GM12878 (cell line): ENCODE measurements around the gene ACTR10. TPM values are rescaled to one million over a fixed set of nuclear protein-coding genes. Genes with fewer than 3 reads are reported as not detected.

Experiments used
- BCL11A ChIP-seq: IDR thresholded peaks from 2 replicates; pipeline ENCODE4 v1.6.1; 2011; ENCODE audit warnings: low read depth, low read length
- CBX3 ChIP-seq: fragments of 200-600 bp; sonication (generic); IDR thresholded peaks from 2 replicates; pipeline ENCODE4 v1.6.1; 2016; ENCODE audit warnings: low read depth, borderline replicate concordance
- CBX5 ChIP-seq: sonication (generic); IDR thresholded peaks from 2 replicates; pipeline ENCODE4 v1.6.1; 2016; ENCODE audit warnings: low read depth, moderate library complexity, mild to moderate bottlenecking, inconsistent platforms
- HDAC6 ChIP-seq: fragments of 200-600 bp; sonication (generic); IDR thresholded peaks from one replicate; pipeline ENCODE4 v1.8.0; 2017; ENCODE audit warnings: antibody characterized with exemption; ENCODE audit not compliant: unreplicated experiment
- IKZF2 ChIP-seq, 2 experiments: fragments of 450-650 bp; IDR thresholded peaks; 2 replicates each; pipeline ENCODE4 v1.6.1; 2017; ENCODE audit warnings: mild to moderate bottlenecking in 2 of 2, moderate library complexity in 2 of 2
- LARP7 ChIP-seq: fragments of 450-650 bp; IDR thresholded peaks from 2 replicates; pipeline ENCODE4 v1.6.1; 2017; ENCODE audit warnings: mild to moderate bottlenecking
- SMAD1 ChIP-seq: fragments of 450-650 bp; IDR thresholded peaks from 2 replicates; pipeline ENCODE4 v1.6.1; 2018; ENCODE audit warnings: mild to moderate bottlenecking, low read depth; ENCODE audit not compliant: partially characterized antibody
- SPI1 ChIP-seq: IDR thresholded peaks from 2 replicates; pipeline ENCODE4 v1.6.1; 2011; ENCODE audit warnings: low read depth, mild to moderate bottlenecking, low read length, moderate library complexity, borderline replicate concordance; ENCODE audit not compliant: insufficient read depth
- SUPT20H ChIP-seq: IDR thresholded peaks from 2 replicates; pipeline ENCODE4 v1.6.1; 2011; ENCODE audit warnings: low read depth, mild to moderate bottlenecking, low read length, moderate library complexity, borderline replicate concordance; ENCODE audit not compliant: control insufficient read depth
- TARDBP ChIP-seq: IDR thresholded peaks from 2 replicates; pipeline ENCODE4 v1.6.1; 2016; ENCODE audit warnings: borderline replicate concordance
- ZNF207 ChIP-seq: fragments of 450-650 bp; IDR thresholded peaks from 2 replicates; pipeline ENCODE4 v1.6.1; 2014; ENCODE audit warnings: antibody characterized with exemption, mild to moderate bottlenecking, borderline replicate concordance
- polyA plus RNA-seq, 11 experiments: library from polyadenylated mRNA; depleted of rRNA in 4 of 11; unstranded in 6 of 11; stranded (reverse) in 5 of 11; fragments of >200 nt; fragmentation: Nextera tagmentation in 4 of 11; fragmentation: Illumina TruSeq in 1 of 11; extraction: Ambion mirVana in 4 of 11; extraction: Trizol in 1 of 11; gene quantifications; 1 replicate in 1 of 11; 2 replicates in 10 of 11; pipeline versions ENCODE4 v1.2.1 to v1.2.3, GENCODE V29; 2011 to 2016; ENCODE audit warnings: inconsistent platforms in 2 of 11, missing spikeins in 2 of 11, low read depth in 1 of 11
- total RNA-seq, 4 experiments: library from RNA; depleted of rRNA in 3 of 4; stranded (reverse); fragments of >200 nt in 3 of 4; fragmentation: Illumina TruSeq in 1 of 4; extraction: Trizol in 1 of 4; gene quantifications; 2 replicates each; pipeline versions ENCODE4 v1.2.1 to v1.2.3, GENCODE V29; 2013 to 2021
- TF ChIP-seq, protein P1 (sequence below): fragments of 450-650 bp; IDR thresholded peaks from 2 replicates; pipeline ENCODE4 v1.6.1; 2018; ENCODE audit warnings: mild to moderate bottlenecking, low read depth, moderate library complexity; ENCODE audit not compliant: partially characterized antibody
- TF ChIP-seq, protein P2 (sequence below): fragments of 450-650 bp; conservative IDR thresholded peaks from 2 replicates; pipeline ENCODE4 v1.6.1; 2017; ENCODE audit warnings: mild to moderate bottlenecking, moderate library complexity
- TF ChIP-seq, protein P3 (sequence below): fragments of 450-650 bp; IDR thresholded peaks from 2 replicates; pipeline ENCODE4 v1.6.1; 2017; ENCODE audit warnings: antibody characterized with exemption, mild to moderate bottlenecking, moderate library complexity
- TF ChIP-seq, protein P4 (sequence below): IDR thresholded peaks from 2 replicates; pipeline ENCODE4 v1.6.1; 2011; ENCODE audit warnings: low read depth, low read length, improper control_type of control experiment, borderline replicate concordance
- TF ChIP-seq, protein P5 (sequence below): IDR thresholded peaks from 2 replicates; pipeline ENCODE4 v1.6.1; 2012; ENCODE audit warnings: mild to moderate bottlenecking, low read depth, low read length

Gene ACTR10
- total and polyA plus RNA-seq, 10 of the 15 experiments (the other 5 are each of a cell fraction or from before 2014, with no cell fraction given), result 26.0 to 74.3 (median 38.9) TPM

DNA sequence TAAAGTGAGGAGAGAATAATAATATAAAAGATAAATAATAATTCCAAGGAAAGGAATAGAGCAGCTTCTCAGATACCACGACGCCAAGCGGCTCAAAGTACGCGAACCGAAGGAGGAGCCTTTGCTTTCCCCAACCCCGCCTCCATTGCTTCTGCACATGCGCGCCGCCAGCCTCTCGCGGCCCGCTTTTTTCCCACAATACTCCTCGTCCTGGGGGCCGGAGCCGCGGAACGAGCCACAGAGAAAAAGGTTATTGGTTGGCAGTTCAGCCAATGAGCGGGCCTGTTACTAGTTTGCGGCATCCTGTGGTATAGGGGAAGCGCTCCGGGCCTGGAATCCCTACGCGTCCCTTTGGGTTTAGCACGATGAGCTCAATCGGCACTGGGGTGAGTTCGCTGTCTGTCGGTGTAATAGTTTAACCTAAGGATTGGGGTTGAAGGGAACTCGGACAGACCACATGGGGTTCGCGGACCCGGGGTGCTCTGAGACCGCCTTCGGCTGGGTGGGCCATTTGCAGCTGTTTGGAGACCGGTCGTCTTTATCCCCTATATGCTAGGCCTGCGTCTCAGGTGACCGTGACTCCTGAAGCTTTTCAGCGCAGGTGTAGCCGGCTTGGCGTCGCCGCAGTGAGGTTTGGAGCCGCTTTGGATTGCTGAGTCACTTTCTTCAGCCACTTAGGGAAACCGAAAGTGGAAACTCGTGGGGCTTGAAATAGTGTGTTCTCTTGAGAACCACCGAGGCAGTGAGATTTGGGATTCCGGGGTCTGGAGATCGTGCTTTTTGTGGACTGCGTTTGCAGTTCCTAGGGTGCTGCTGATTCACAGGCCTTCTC lies 44.8 kb downstream of the ACTR10 start, which contains the start of gene PSMA3 (continued):
- TF ChIP-seq, protein P1, sequence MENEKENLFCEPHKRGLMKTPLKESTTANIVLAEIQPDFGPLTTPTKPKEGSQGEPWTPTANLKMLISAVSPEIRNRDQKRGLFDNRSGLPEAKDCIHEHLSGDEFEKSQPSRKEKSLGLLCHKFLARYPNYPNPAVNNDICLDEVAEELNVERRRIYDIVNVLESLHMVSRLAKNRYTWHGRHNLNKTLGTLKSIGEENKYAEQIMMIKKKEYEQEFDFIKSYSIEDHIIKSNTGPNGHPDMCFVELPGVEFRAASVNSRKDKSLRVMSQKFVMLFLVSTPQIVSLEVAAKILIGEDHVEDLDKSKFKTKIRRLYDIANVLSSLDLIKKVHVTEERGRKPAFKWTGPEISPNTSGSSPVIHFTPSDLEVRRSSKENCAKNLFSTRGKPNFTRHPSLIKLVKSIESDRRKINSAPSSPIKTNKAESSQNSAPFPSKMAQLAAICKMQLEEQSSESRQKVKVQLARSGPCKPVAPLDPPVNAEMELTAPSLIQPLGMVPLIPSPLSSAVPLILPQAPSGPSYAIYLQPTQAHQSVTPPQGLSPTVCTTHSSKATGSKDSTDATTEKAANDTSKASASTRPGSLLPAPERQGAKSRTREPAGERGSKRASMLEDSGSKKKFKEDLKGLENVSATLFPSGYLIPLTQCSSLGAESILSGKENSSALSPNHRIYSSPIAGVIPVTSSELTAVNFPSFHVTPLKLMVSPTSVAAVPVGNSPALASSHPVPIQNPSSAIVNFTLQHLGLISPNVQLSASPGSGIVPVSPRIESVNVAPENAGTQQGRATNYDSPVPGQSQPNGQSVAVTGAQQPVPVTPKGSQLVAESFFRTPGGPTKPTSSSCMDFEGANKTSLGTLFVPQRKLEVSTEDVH, result no peak
- TF ChIP-seq ZNF207 (peak; percentile 51; the same call in 1 of the 2 replicates), HDAC6 (no peak), LARP7 (peak; percentile 56), BCL11A (0 out of 2 replicates have a peak, but pooled peaks have one; percentile 8), SUPT20H (no peak), SPI1 (peak; percentile 57; the same call in 1 of the 2 replicates), TARDBP (0 out of 2 replicates have a peak, but pooled peaks have one; percentile 32), IKZF2 (IDR thresholded peaks at IDR 0.05) (peak; percentile 29 to 39; a peak in 3 of 4 replicates), CBX3 (no peak), CBX5 (no peak), SMAD1 (no peak)
- TF ChIP-seq, protein P2, sequence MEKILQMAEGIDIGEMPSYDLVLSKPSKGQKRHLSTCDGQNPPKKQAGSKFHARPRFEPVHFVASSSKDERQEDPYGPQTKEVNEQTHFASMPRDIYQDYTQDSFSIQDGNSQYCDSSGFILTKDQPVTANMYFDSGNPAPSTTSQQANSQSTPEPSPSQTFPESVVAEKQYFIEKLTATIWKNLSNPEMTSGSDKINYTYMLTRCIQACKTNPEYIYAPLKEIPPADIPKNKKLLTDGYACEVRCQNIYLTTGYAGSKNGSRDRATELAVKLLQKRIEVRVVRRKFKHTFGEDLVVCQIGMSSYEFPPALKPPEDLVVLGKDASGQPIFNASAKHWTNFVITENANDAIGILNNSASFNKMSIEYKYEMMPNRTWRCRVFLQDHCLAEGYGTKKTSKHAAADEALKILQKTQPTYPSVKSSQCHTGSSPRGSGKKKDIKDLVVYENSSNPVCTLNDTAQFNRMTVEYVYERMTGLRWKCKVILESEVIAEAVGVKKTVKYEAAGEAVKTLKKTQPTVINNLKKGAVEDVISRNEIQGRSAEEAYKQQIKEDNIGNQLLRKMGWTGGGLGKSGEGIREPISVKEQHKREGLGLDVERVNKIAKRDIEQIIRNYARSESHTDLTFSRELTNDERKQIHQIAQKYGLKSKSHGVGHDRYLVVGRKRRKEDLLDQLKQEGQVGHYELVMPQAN, result peak; percentile 84
- TF ChIP-seq, protein P3, sequence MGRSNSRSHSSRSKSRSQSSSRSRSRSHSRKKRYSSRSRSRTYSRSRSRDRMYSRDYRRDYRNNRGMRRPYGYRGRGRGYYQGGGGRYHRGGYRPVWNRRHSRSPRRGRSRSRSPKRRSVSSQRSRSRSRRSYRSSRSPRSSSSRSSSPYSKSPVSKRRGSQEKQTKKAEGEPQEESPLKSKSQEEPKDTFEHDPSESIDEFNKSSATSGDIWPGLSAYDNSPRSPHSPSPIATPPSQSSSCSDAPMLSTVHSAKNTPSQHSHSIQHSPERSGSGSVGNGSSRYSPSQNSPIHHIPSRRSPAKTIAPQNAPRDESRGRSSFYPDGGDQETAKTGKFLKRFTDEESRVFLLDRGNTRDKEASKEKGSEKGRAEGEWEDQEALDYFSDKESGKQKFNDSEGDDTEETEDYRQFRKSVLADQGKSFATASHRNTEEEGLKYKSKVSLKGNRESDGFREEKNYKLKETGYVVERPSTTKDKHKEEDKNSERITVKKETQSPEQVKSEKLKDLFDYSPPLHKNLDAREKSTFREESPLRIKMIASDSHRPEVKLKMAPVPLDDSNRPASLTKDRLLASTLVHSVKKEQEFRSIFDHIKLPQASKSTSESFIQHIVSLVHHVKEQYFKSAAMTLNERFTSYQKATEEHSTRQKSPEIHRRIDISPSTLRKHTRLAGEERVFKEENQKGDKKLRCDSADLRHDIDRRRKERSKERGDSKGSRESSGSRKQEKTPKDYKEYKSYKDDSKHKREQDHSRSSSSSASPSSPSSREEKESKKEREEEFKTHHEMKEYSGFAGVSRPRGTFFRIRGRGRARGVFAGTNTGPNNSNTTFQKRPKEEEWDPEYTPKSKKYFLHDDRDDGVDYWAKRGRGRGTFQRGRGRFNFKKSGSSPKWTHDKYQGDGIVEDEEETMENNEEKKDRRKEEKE, result no peak
- TF ChIP-seq, protein P4, sequence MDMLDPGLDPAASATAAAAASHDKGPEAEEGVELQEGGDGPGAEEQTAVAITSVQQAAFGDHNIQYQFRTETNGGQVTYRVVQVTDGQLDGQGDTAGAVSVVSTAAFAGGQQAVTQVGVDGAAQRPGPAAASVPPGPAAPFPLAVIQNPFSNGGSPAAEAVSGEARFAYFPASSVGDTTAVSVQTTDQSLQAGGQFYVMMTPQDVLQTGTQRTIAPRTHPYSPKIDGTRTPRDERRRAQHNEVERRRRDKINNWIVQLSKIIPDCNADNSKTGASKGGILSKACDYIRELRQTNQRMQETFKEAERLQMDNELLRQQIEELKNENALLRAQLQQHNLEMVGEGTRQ, result no peak
- TF ChIP-seq, protein P5, sequence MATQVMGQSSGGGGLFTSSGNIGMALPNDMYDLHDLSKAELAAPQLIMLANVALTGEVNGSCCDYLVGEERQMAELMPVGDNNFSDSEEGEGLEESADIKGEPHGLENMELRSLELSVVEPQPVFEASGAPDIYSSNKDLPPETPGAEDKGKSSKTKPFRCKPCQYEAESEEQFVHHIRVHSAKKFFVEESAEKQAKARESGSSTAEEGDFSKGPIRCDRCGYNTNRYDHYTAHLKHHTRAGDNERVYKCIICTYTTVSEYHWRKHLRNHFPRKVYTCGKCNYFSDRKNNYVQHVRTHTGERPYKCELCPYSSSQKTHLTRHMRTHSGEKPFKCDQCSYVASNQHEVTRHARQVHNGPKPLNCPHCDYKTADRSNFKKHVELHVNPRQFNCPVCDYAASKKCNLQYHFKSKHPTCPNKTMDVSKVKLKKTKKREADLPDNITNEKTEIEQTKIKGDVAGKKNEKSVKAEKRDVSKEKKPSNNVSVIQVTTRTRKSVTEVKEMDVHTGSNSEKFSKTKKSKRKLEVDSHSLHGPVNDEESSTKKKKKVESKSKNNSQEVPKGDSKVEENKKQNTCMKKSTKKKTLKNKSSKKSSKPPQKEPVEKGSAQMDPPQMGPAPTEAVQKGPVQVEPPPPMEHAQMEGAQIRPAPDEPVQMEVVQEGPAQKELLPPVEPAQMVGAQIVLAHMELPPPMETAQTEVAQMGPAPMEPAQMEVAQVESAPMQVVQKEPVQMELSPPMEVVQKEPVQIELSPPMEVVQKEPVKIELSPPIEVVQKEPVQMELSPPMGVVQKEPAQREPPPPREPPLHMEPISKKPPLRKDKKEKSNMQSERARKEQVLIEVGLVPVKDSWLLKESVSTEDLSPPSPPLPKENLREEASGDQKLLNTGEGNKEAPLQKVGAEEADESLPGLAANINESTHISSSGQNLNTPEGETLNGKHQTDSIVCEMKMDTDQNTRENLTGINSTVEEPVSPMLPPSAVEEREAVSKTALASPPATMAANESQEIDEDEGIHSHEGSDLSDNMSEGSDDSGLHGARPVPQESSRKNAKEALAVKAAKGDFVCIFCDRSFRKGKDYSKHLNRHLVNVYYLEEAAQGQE, result 0 out of 2 replicates have a peak, but pooled peaks have one; percentile 10
